HepG2 (cell line): Measurements from ENCODE around the gene GAPT. TPM values are rescaled to one million over a fixed set of nuclear protein-coding genes. Genes with fewer than 3 reads are reported as not detected.
"Not testable (repeated sequence)": the region's sequence is repeated elsewhere in the genome, so short reads cannot be mapped to it uniquely, and the experiment has no call there.

ENCODE experiments used
- ATAC-seq: fragments of 200-7000 bp; cut with Tn5 transposase; 3 replicates; pipeline ENCODE4 v1.9.1; 2020; ENCODE audit warnings: mild to moderate bottlenecking, moderate library complexity
- BruUV-seq: library from RNA; stranded (reverse); fragments of 400-500 nt; replicated peaks from 2 replicates; lab custom pipeline; 2021; lab: Mats Ljungman, UMichigan
- CTCF ChIA-PET: fragments of 300-600 bp; formaldehyde crosslinking; extraction: SDS; loops from one replicate; lab custom pipeline; 2021; ENCODE audit warnings: low total read pairs, inconsistent platforms, low intra/inter-chr PET ratio; lab: Yijun Ruan, JAX
- POLR2A ChIA-PET: fragments of 350-600 bp; sonication (Branson Sonifier 250); formaldehyde crosslinking; loops from one replicate; lab custom pipeline; 2020; ENCODE audit warnings: antibody characterized with exemption, inconsistent platforms; lab: Yijun Ruan, JAX
- DNase-seq: peaks from one replicate; pipeline ENCODE4 v3.0.0-alpha.2; 2015; ENCODE audit warnings: low spot score
- FAIRE-seq: peaks from 3 replicates; lab custom pipeline; 2011; peaks lifted over from hg19 to GRCh38; lab: Jason Lieb, UNC
- H2AFZ ChIP-seq: one replicate; pipeline ENCODE4 v1.6.1; 2011; ENCODE audit warnings: low read length, inconsistent platforms
- H3K27ac ChIP-seq: fragments of 300-600 bp; 3 replicates; pipeline ENCODE4 v1.8.0; 2011; ENCODE audit warnings: mixed run types, mild to moderate bottlenecking, mixed read lengths, low read length, inconsistent platforms; ENCODE audit not compliant: insufficient read depth; ENCODE audit errors: extremely low read length
- H3K27me3 ChIP-seq, 2 experiments: fragments of 200-600 bp in 1 of 2; 2 replicates in 1 of 2; 3 replicates in 1 of 2; pipeline versions ENCODE4 v1.6.0 to v1.8.0; 2011; ENCODE audit warnings: low read length in 2 of 2, mild to moderate bottlenecking in 2 of 2, moderate library complexity in 2 of 2, inconsistent platforms in 1 of 2; ENCODE audit not compliant: insufficient read depth in 2 of 2, control insufficient read depth in 1 of 2
- H3K36me3 ChIP-seq, 2 experiments: fragments of 200-600 bp in 1 of 2; replicated peaks in 1 of 2; 2 replicates in 1 of 2; 3 replicates in 1 of 2; pipeline versions ENCODE4 v1.5.1 to v1.8.0; 2011; ENCODE audit warnings: low read length in 2 of 2, inconsistent platforms in 1 of 2; ENCODE audit not compliant: insufficient read depth in 2 of 2, control insufficient read depth in 1 of 2
- H3K4me1 ChIP-seq: 2 replicates; pipeline ENCODE4 v1.5.1; 2012; ENCODE audit warnings: low read length, inconsistent platforms; ENCODE audit not compliant: insufficient read depth
- H3K4me2 ChIP-seq: 2 replicates; pipeline ENCODE4 v1.6.0; 2011; ENCODE audit warnings: low read depth, low read length, inconsistent platforms
- H3K4me3 ChIP-seq, 3 experiments: fragments of 200-600 bp in 1 of 3; sonication (generic), shearing (Covaris generic) in 1 of 3; replicated peaks in 1 of 3; 2 replicates each; pipeline ENCODE4 v1.5.1; 2011 to 2016; ENCODE audit warnings: low read length in 3 of 3, inconsistent platforms in 2 of 3, low read depth in 2 of 3, mild to moderate bottlenecking in 2 of 3, control low read depth in 1 of 3, mixed read lengths in 1 of 3; ENCODE audit not compliant: insufficient read depth in 1 of 3
- H3K79me2 ChIP-seq: one replicate; pipeline ENCODE4 v1.6.1; 2011; ENCODE audit warnings: low read length, inconsistent platforms; ENCODE audit not compliant: insufficient read depth
- H3K9ac ChIP-seq: 2 replicates; pipeline ENCODE4 v1.6.0; 2011; ENCODE audit warnings: mild to moderate bottlenecking, low read depth, low read length, inconsistent platforms; ENCODE audit not compliant: insufficient read depth
- H3K9me3 ChIP-seq: 2 replicates; pipeline ENCODE4 v1.5.1; 2012; ENCODE audit warnings: mild to moderate bottlenecking, low read length
- H4K20me1 ChIP-seq: 2 replicates; pipeline ENCODE4 v1.6.0; 2011; ENCODE audit warnings: inconsistent platforms, mild to moderate bottlenecking, low read length, moderate library complexity; ENCODE audit not compliant: insufficient read depth
- CBFB ChIP-seq: sonication (generic); formaldehyde crosslinking; IDR thresholded peaks from 2 replicates; pipeline ENCODE4 v1.4.0; 2020; ENCODE audit warnings: missing genetic modification reagents
- ELF3 ChIP-seq: IDR thresholded peaks from 2 replicates; pipeline ENCODE4 v1.6.1; 2016; ENCODE audit warnings: missing genetic modification reagents, missing compliant biosample characterization
- HIVEP1 ChIP-seq: sonication (generic); formaldehyde crosslinking; IDR thresholded peaks from 2 replicates; pipeline ENCODE4 v1.4.0; 2020; ENCODE audit warnings: mild to moderate bottlenecking, missing genetic modification reagents
- MED8 ChIP-seq: sonication (generic); formaldehyde crosslinking; IDR thresholded peaks from 2 replicates; pipeline ENCODE4 v1.8.1; 2023; ENCODE audit warnings: mild to moderate bottlenecking, missing genetic modification reagents; ENCODE audit not compliant: insufficient replicate concordance
- PHF21A ChIP-seq: sonication (generic); formaldehyde crosslinking; IDR thresholded peaks from 2 replicates; pipeline ENCODE4 v1.5.0; 2020; ENCODE audit warnings: mild to moderate bottlenecking, missing genetic modification reagents
- RBFOX2 ChIP-seq: fragments of 200-400 bp; formaldehyde crosslinking; IDR thresholded peaks from 2 replicates; pipeline ENCODE4 v1.6.1; 2017; ENCODE audit warnings: low read depth, mild to moderate bottlenecking, low read length
- TCF7L2 ChIP-seq: IDR thresholded peaks from 2 replicates; pipeline ENCODE4 v1.6.1; 2011; ENCODE audit warnings: mild to moderate bottlenecking, low read depth, low read length, moderate library complexity
- ZFAT ChIP-seq: sonication (generic); formaldehyde crosslinking; conservative IDR thresholded peaks from 2 replicates; pipeline ENCODE4 v1.8.1; 2023; ENCODE audit warnings: missing genetic modification reagents, inconsistent platforms
- ZKSCAN5 ChIP-seq: sonication (generic); formaldehyde crosslinking; IDR thresholded peaks from 2 replicates; pipeline ENCODE4 v1.5.1; 2020; ENCODE audit warnings: mild to moderate bottlenecking, missing genetic modification reagents
- ZNF136 ChIP-seq: sonication (generic); formaldehyde crosslinking; IDR thresholded peaks from 2 replicates; pipeline ENCODE4 v1.8.1; 2022; ENCODE audit warnings: low read depth, mild to moderate bottlenecking, moderate library complexity, missing genetic modification reagents
- ZNF317 ChIP-seq: sonication (generic); formaldehyde crosslinking; IDR thresholded peaks from 2 replicates; pipeline ENCODE4 v1.5.0; 2020; ENCODE audit warnings: mild to moderate bottlenecking, missing genetic modification reagents
- ZNF343 ChIP-seq: sonication (generic); formaldehyde crosslinking; IDR thresholded peaks from 2 replicates; pipeline ENCODE4 v1.4.0; 2020; ENCODE audit warnings: mild to moderate bottlenecking, missing genetic modification reagents
- ZNF468 ChIP-seq: sonication (generic); formaldehyde crosslinking; IDR thresholded peaks from 2 replicates; pipeline ENCODE4 v1.8.0; 2022; ENCODE audit warnings: mild to moderate bottlenecking, moderate library complexity, missing genetic modification reagents
- ZNF564 ChIP-seq: sonication (generic); formaldehyde crosslinking; IDR thresholded peaks from 2 replicates; pipeline ENCODE4 v1.8.1; 2023; ENCODE audit warnings: mild to moderate bottlenecking, missing genetic modification reagents
- ZNF788 ChIP-seq: sonication (generic); formaldehyde crosslinking; IDR thresholded peaks from 2 replicates; pipeline ENCODE4 v1.5.0; 2020; ENCODE audit warnings: mild to moderate bottlenecking, missing genetic modification reagents, borderline replicate concordance
- WGBS: methylation state at CpG from one replicate; pipeline ENCODE4 v1.1.6; 2017; ENCODE audit warnings: low lambda C conversion rate; 5-methylcytosine and 5-hydroxymethylcytosine counted together
- in situ Hi-C: cut with HindIII; loops from 2 replicates; pipeline ENCODE4 v1.10.0; 2017; ENCODE audit warnings: low pct_unique_long_range_greater_than_20kb; ENCODE audit not compliant: extremely low pct_ligation_motif_present
- intact Hi-C: fragments of 100-400 bp; cut with micrococcal nuclease; formaldehyde crosslinking; loops from one replicate; pipeline ENCODE4 v1.10.0; 2022; ENCODE audit not compliant: unreplicated experiment
- polyA plus RNA-seq, 8 experiments: library from polyadenylated mRNA; depleted of rRNA in 3 of 8; stranded (reverse) in 7 of 8; unstranded in 1 of 8; fragments of >200 nt; fragmentation: Illumina TruSeq in 4 of 8; extraction: Trizol in 4 of 8; gene quantifications; 2 replicates each; pipeline versions ENCODE4 v1.2.1 to v1.2.3, GENCODE V29; 2011 to 2016; ENCODE audit warnings: low read depth in 4 of 8, missing spikeins in 1 of 8, mixed read lengths in 1 of 8; ENCODE audit not compliant: insufficient read depth in 1 of 8
- total RNA-seq, 5 experiments: library from RNA; depleted of rRNA; stranded (reverse); fragments of >200 nt; fragmentation: Illumina TruSeq; extraction: Trizol; gene quantifications; 2 replicates each; pipeline ENCODE4 v1.2.3, GENCODE V29; 2016; ENCODE audit warnings: low read depth in 1 of 5
- TF ChIP-seq, protein P1 (sequence below): sonication (generic); formaldehyde crosslinking; IDR thresholded peaks from 2 replicates; pipeline ENCODE4 v1.9.0; 2022; ENCODE audit warnings: missing genetic modification reagents, mild to moderate bottlenecking, borderline replicate concordance
- TF ChIP-seq, protein P2 (sequence below): sonication (generic); formaldehyde crosslinking; IDR thresholded peaks from 2 replicates; pipeline ENCODE4 v1.4.0; 2020; ENCODE audit warnings: missing genetic modification reagents

The GAPT gene
- total and polyA plus RNA-seq, 2 of the 13 experiments (the other 11 are each of a cell fraction or from before 2014, with no cell fraction given), result not detected

DNA sequence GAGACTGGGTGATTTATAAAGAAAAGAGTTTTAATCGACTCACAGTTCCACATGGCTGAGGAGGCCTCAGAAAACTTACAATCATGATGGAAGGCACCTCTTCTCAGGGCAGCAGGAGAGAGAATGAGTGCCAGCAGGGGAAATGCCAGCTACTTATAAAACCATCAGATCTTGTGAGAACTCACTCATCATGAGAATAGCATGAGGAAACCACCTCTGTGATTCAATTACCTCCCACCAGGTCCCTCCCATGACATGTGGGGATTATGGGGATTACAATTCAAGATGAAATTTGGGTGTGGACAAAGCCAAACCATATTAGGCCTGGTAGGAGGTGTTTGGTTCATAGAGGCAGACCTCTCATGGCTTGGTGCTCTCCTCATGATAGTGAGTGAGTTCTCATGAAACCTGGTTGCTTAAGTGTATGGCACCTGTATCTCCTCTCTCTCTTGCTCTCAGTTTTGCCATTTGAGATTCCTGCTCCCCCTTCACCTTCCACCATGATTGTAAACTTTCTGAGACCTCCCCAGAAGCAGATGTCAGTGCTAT lies 39.8 kb downstream of the GAPT start:
- Histone ChIP-seq H2AFZ (no peak overlapping the region), H3K4me1 (no peaks in the 10 kb centered on the region), H3K9me3 (no peaks in the 10 kb centered on the region), H3K4me2 (no peak overlapping the region), H3K79me2 (no peaks in the 10 kb centered on the region), H3K9ac (no peak overlapping the region), H3K27ac (no peak overlapping the region), H3K36me3 (no peaks in the 10 kb centered on the region), H3K4me3 (no peak overlapping the region), H4K20me1 (no peaks in the 10 kb centered on the region), H3K27me3 (no peaks in the 10 kb centered on the region)
- WGBS, result 0% methylated on average over 1 of the region's 1 CpG
- FAIRE-seq, result no peak
- intact Hi-C loops (no loop called here), in situ Hi-C loops (no loop called here)
- no peak for ATAC-seq
- no peak for DNase-seq
- ChIA-PET POLR2A (no interaction called here), CTCF (no interaction called here)
- no TSS peak for BruUV-seq
- no peak for TF ChIP-seq CBFB (CRISPR knock-in tag)
- TF ChIP-seq ZNF317 (CRISPR knock-in tag), result no peak
- TF ChIP-seq ZNF468 (CRISPR knock-in tag), result no peak
- TF ChIP-seq ZNF136 (CRISPR knock-in tag), result no peak
- no peak for TF ChIP-seq ELF3 (CRISPR knock-in tag)
- TF ChIP-seq, protein P1, sequence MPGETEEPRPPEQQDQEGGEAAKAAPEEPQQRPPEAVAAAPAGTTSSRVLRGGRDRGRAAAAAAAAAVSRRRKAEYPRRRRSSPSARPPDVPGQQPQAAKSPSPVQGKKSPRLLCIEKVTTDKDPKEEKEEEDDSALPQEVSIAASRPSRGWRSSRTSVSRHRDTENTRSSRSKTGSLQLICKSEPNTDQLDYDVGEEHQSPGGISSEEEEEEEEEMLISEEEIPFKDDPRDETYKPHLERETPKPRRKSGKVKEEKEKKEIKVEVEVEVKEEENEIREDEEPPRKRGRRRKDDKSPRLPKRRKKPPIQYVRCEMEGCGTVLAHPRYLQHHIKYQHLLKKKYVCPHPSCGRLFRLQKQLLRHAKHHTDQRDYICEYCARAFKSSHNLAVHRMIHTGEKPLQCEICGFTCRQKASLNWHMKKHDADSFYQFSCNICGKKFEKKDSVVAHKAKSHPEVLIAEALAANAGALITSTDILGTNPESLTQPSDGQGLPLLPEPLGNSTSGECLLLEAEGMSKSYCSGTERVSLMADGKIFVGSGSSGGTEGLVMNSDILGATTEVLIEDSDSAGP (CRISPR knock-in tag), result no peak
- no peak for TF ChIP-seq PHF21A (CRISPR knock-in tag)
- TF ChIP-seq ZNF788 (CRISPR knock-in tag), result no peak
- no peak for TF ChIP-seq RBFOX2
- no peak for TF ChIP-seq MED8
- TF ChIP-seq ZNF564, result no peak
- no peak for TF ChIP-seq TCF7L2
- TF ChIP-seq, protein P2, sequence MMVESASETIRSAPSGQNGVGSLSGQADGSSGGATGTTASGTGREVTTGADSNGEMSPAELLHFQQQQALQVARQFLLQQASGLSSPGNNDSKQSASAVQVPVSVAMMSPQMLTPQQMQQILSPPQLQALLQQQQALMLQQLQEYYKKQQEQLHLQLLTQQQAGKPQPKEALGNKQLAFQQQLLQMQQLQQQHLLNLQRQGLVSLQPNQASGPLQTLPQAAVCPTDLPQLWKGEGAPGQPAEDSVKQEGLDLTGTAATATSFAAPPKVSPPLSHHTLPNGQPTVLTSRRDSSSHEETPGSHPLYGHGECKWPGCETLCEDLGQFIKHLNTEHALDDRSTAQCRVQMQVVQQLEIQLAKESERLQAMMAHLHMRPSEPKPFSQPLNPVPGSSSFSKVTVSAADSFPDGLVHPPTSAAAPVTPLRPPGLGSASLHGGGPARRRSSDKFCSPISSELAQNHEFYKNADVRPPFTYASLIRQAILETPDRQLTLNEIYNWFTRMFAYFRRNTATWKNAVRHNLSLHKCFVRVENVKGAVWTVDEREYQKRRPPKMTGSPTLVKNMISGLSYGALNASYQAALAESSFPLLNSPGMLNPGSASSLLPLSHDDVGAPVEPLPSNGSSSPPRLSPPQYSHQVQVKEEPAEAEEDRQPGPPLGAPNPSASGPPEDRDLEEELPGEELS (CRISPR knock-in tag), result no peak
- TF ChIP-seq ZFAT (CRISPR knock-in tag), result no peak
- TF ChIP-seq ZNF343 (CRISPR knock-in tag), result no peak
- TF ChIP-seq ZKSCAN5 (CRISPR knock-in tag), result no peak
- no peak for TF ChIP-seq HIVEP1 (CRISPR knock-in tag)

DNA sequence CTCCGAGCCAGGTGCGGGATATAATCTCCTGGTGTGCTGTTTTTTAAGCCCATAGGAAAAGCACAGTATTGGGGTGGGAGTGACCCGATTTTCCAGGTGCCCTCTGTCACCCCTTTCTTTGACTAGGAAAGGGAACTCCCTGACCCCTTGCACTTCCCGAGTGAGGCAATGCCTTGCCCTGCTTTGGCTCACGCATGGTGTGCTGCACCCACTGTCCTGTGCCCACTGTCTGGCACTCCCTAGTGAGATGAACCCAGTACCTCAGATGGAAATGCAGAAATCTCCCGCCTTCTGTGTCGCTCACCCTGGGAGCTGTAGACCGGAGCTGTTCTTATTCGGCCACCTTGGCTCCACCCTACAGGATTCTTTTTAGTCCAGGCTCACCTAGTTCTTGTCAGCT lies 50.7 kb downstream of the GAPT start:
- H3K9me3 ChIP-seq, H4K20me1 ChIP-seq, H3K27ac ChIP-seq, H2AFZ ChIP-seq, H3K4me2 ChIP-seq, BruUV-seq, DNase-seq, FAIRE-seq, H3K4me3 ChIP-seq, H3K9ac ChIP-seq, intact Hi-C loops, H3K36me3 ChIP-seq, POLR2A ChIA-PET, ATAC-seq, H3K4me1 ChIP-seq, CTCF ChIA-PET, in situ Hi-C loops, H3K27me3 ChIP-seq, H3K79me2 ChIP-seq: not testable (repeated sequence)
- WGBS, result 48% methylated on average over 7 of the region's 9 CpGs
